ENCODE results near the gene GGT5. TPM values are rescaled to one million over a fixed set of nuclear protein-coding genes. Genes with fewer than 3 reads are reported as not detected.

The GGT5 gene
- polyA plus RNA-seq, 2 donors, result 4.7 to 7.1 TPM

GRCh38 chr22:24191893-24192292 is 53.0 kb downstream of the GGT5 start:
- 92 to 96% methylated on average over 5 of the region's 5 CpGs for WGBS, 2 donors
- peaks cover 0 to 11% of the 10 kb centered on the region in 2 donors for H3K4me1 ChIP-seq (ENCODE audit: control insufficient read depth in 2 of 2, insufficient read depth in 2 of 2, low read length in 1 of 2)
- H3K27me3 ChIP-seq (ENCODE audit: control insufficient read depth in 1 of 2, insufficient read depth in 2 of 2, low read length in 2 of 2), result no peaks in the 10 kb centered on the region
- no peak overlapping the region for H3K4me3 ChIP-seq (ENCODE audit: low read depth in 1 of 2, low read length in 2 of 2)
- H3K9me3 ChIP-seq (ENCODE audit: control insufficient read depth in 2 of 2, insufficient read depth in 1 of 2, low read depth in 1 of 2, low read length in 1 of 2), result no peaks in the 10 kb centered on the region
- no peak overlapping the region for H3K27ac ChIP-seq (ENCODE audit: low read depth in 2 of 2, low read length in 1 of 2)
- H3K36me3 ChIP-seq (ENCODE audit: control insufficient read depth in 2 of 2, insufficient read depth in 2 of 2, low read length in 1 of 2), result no peaks in the 10 kb centered on the region

GRCh38 chr22:24191381-24191841 is 53.5 kb downstream of the GGT5 start:
- H3K36me3 ChIP-seq (ENCODE audit: control insufficient read depth in 2 of 2, insufficient read depth in 2 of 2, low read length in 1 of 2), result no peaks in the 10 kb centered on the region
- H3K27ac ChIP-seq (ENCODE audit: low read depth in 2 of 2, low read length in 1 of 2), result no peak overlapping the region
- no peaks in the 10 kb centered on the region for H3K27me3 ChIP-seq (ENCODE audit: control insufficient read depth in 1 of 2, insufficient read depth in 2 of 2, low read length in 2 of 2)
- H3K9me3 ChIP-seq (ENCODE audit: control insufficient read depth in 2 of 2, insufficient read depth in 1 of 2, low read depth in 1 of 2, low read length in 1 of 2), result no peaks in the 10 kb centered on the region
- H3K4me1 ChIP-seq (ENCODE audit: control insufficient read depth in 2 of 2, insufficient read depth in 2 of 2, low read length in 1 of 2), result peaks cover 0 to 16% of the 10 kb centered on the region in 2 donors
- no peak overlapping the region for H3K4me3 ChIP-seq (ENCODE audit: low read depth in 1 of 2, low read length in 2 of 2)
- WGBS, 2 donors, result 89 to 91% methylated on average over 9 to 12 of the region's 12 CpGs

GRCh38 chr22:24190596-24191208 is 54.2 kb downstream of the GGT5 start:
- H3K4me1 ChIP-seq (ENCODE audit: control insufficient read depth in 2 of 2, insufficient read depth in 2 of 2, low read length in 1 of 2), result peaks cover 0 to 19% of the 10 kb centered on the region in 2 donors
- no peak overlapping the region for H3K27ac ChIP-seq (ENCODE audit: low read depth in 2 of 2, low read length in 1 of 2)
- no peak overlapping the region for H3K4me3 ChIP-seq (ENCODE audit: low read depth in 1 of 2, low read length in 2 of 2)
- H3K9me3 ChIP-seq (ENCODE audit: control insufficient read depth in 2 of 2, insufficient read depth in 1 of 2, low read depth in 1 of 2, low read length in 1 of 2), result no peaks in the 10 kb centered on the region
- no peaks in the 10 kb centered on the region for H3K27me3 ChIP-seq (ENCODE audit: control insufficient read depth in 1 of 2, insufficient read depth in 2 of 2, low read length in 2 of 2)
- 84 to 88% methylated on average over 8 of the region's 8 CpGs for WGBS, 2 donors
- H3K36me3 ChIP-seq (ENCODE audit: control insufficient read depth in 2 of 2, insufficient read depth in 2 of 2, low read length in 1 of 2), result no peaks in the 10 kb centered on the region

GRCh38 chr22:24190159-24190540 is 54.7 kb downstream of the GGT5 start:
- no peaks in the 10 kb centered on the region for H3K9me3 ChIP-seq (ENCODE audit: control insufficient read depth in 2 of 2, insufficient read depth in 1 of 2, low read depth in 1 of 2, low read length in 1 of 2)
- 81 to 85% methylated on average over 14 of the region's 14 CpGs for WGBS, 2 donors
- H3K27me3 ChIP-seq (ENCODE audit: control insufficient read depth in 1 of 2, insufficient read depth in 2 of 2, low read length in 2 of 2), result no peaks in the 10 kb centered on the region
- H3K27ac ChIP-seq (ENCODE audit: low read depth in 2 of 2, low read length in 1 of 2), result no peak overlapping the region
- peaks cover 0 to 19% of the 10 kb centered on the region in 2 donors for H3K4me1 ChIP-seq (ENCODE audit: control insufficient read depth in 2 of 2, insufficient read depth in 2 of 2, low read length in 1 of 2)
- no peak overlapping the region for H3K4me3 ChIP-seq (ENCODE audit: low read depth in 1 of 2, low read length in 2 of 2)
- no peaks in the 10 kb centered on the region for H3K36me3 ChIP-seq (ENCODE audit: control insufficient read depth in 2 of 2, insufficient read depth in 2 of 2, low read length in 1 of 2)

GRCh38 chr22:24189249-24190158 is 55.4 kb downstream of the GGT5 start:
- Histone ChIP-seq H3K9me3 (ENCODE audit: control insufficient read depth in 2 of 2, insufficient read depth in 1 of 2, low read depth in 1 of 2, low read length in 1 of 2) (no peaks in the 10 kb centered on the region), H3K4me3 (ENCODE audit: low read depth in 1 of 2, low read length in 2 of 2) (no peak overlapping the region), H3K27me3 (ENCODE audit: control insufficient read depth in 1 of 2, insufficient read depth in 2 of 2, low read length in 2 of 2) (no peaks in the 10 kb centered on the region), H3K27ac (ENCODE audit: low read depth in 2 of 2, low read length in 1 of 2) (no peak overlapping the region), H3K4me1 (ENCODE audit: control insufficient read depth in 2 of 2, insufficient read depth in 2 of 2, low read length in 1 of 2) (peaks cover 0 to 19% of the 10 kb centered on the region in 2 donors), H3K36me3 (ENCODE audit: control insufficient read depth in 2 of 2, insufficient read depth in 2 of 2, low read length in 1 of 2) (no peaks in the 10 kb centered on the region)
- 36 to 40% methylated on average over 23 of the region's 23 CpGs for WGBS, 2 donors

- H3K27ac ChIP-seq (ENCODE audit: low read depth in 2 of 2, low read length in 1 of 2), result no peak overlapping the region
- WGBS, 2 donors, result 74 to 76% methylated on average over 17 of the region's 17 CpGs
- peaks cover 0 to 24% of the 10 kb centered on the region in 2 donors for H3K4me1 ChIP-seq (ENCODE audit: control insufficient read depth in 2 of 2, insufficient read depth in 2 of 2, low read length in 1 of 2)
- H3K4me3 ChIP-seq (ENCODE audit: low read depth in 1 of 2, low read length in 2 of 2), result no peak overlapping the region
- H3K36me3 ChIP-seq (ENCODE audit: control insufficient read depth in 2 of 2, insufficient read depth in 2 of 2, low read length in 1 of 2), result no peaks in the 10 kb centered on the region
- H3K9me3 ChIP-seq (ENCODE audit: control insufficient read depth in 2 of 2, insufficient read depth in 1 of 2, low read depth in 1 of 2, low read length in 1 of 2), result no peaks in the 10 kb centered on the region
- H3K27me3 ChIP-seq (ENCODE audit: control insufficient read depth in 1 of 2, insufficient read depth in 2 of 2, low read length in 2 of 2), result no peaks in the 10 kb centered on the region
Observed at GRCh38 chr22:24188705-24189248, 56.1 kb downstream of the GGT5 start.

- Histone ChIP-seq H3K36me3 (ENCODE audit: control insufficient read depth in 2 of 2, insufficient read depth in 2 of 2, low read length in 1 of 2) (no peaks in the 10 kb centered on the region), H3K27me3 (ENCODE audit: control insufficient read depth in 1 of 2, insufficient read depth in 2 of 2, low read length in 2 of 2) (no peaks in the 10 kb centered on the region), H3K4me1 (ENCODE audit: control insufficient read depth in 2 of 2, insufficient read depth in 2 of 2, low read length in 1 of 2) (peaks cover 0 to 26% of the 10 kb centered on the region in 2 donors), H3K9me3 (ENCODE audit: control insufficient read depth in 2 of 2, insufficient read depth in 1 of 2, low read depth in 1 of 2, low read length in 1 of 2) (no peaks in the 10 kb centered on the region), H3K27ac (ENCODE audit: low read depth in 2 of 2, low read length in 1 of 2) (no peak overlapping the region), H3K4me3 (ENCODE audit: low read depth in 1 of 2, low read length in 2 of 2) (no peak overlapping the region)
- 89% methylated on average over 37 of the region's 37 CpGs for WGBS, 2 donors
Observed at GRCh38 chr22:24187731-24188644, 56.9 kb downstream of the GGT5 start.

GRCh38 chr22:24186892-24187670 is 57.8 kb downstream of the GGT5 start:
- H3K36me3 ChIP-seq (ENCODE audit: control insufficient read depth in 2 of 2, insufficient read depth in 2 of 2, low read length in 1 of 2), result no peaks in the 10 kb centered on the region
- no peaks in the 10 kb centered on the region for H3K9me3 ChIP-seq (ENCODE audit: control insufficient read depth in 2 of 2, insufficient read depth in 1 of 2, low read depth in 1 of 2, low read length in 1 of 2)
- peaks cover 1 to 26% of the 10 kb centered on the region in 2 donors for H3K4me1 ChIP-seq (ENCODE audit: control insufficient read depth in 2 of 2, insufficient read depth in 2 of 2, low read length in 1 of 2)
- H3K27me3 ChIP-seq (ENCODE audit: control insufficient read depth in 1 of 2, insufficient read depth in 2 of 2, low read length in 2 of 2), result no peaks in the 10 kb centered on the region
- 84 to 86% methylated on average over 32 to 34 of the region's 34 CpGs for WGBS, 2 donors
- H3K4me3 ChIP-seq (ENCODE audit: low read depth in 1 of 2, low read length in 2 of 2), result no peak overlapping the region
- no peak overlapping the region for H3K27ac ChIP-seq (ENCODE audit: low read depth in 2 of 2, low read length in 1 of 2)
